NCI-H748 (cell line): ENCODE results near the gene FBXL20.
"Not testable (repeated sequence)": the region's sequence is repeated elsewhere in the genome, so short reads cannot be mapped to it uniquely, and the experiment has no call there.

Experiments used
- DNase-seq: peaks from one replicate; lab custom pipeline; 2025; ENCODE audit not compliant: unreplicated experiment; lab: John Stamatoyannopoulos, UW

Gene FBXL20

GRCh38 chr17:39334008-39334744 lies 67.2 kb downstream of the FBXL20 start:
- DNase-seq, result not testable (repeated sequence)

- no peak for DNase-seq
Observed at GRCh38 chr17:39332092-39332491, 69.3 kb downstream of the FBXL20 start.

GRCh38 chr17:39328815-39329214 lies 72.6 kb downstream of the FBXL20 start:
- DNase-seq, result no peak

GRCh38 chr17:39327109-39327508 lies 74.3 kb downstream of the FBXL20 start:
- DNase-seq, result no peak

- no peak for DNase-seq
Observed at GRCh38 chr17:39325528-39326240, 75.7 kb downstream of the FBXL20 start.

GRCh38 chr17:39318636-39319035 lies 82.8 kb downstream of the FBXL20 start:
- no peak for DNase-seq

GRCh38 chr17:39306509-39307212 lies 94.8 kb downstream of the FBXL20 start:
- DNase-seq, result no peak

- no peak for DNase-seq
Observed at GRCh38 chr17:39305978-39306377, 95.4 kb downstream of the FBXL20 start.

- DNase-seq, result no peak
Observed at GRCh38 chr17:39304188-39304587, 97.2 kb downstream of the FBXL20 start.

GRCh38 chr17:39294060-39294459 lies 107.4 kb downstream of the FBXL20 start:
- DNase-seq, result no peak

GRCh38 chr17:39292546-39292945 lies 108.9 kb downstream of the FBXL20 start:
- DNase-seq, result not testable (repeated sequence)

GRCh38 chr17:39286513-39286912 lies 114.9 kb downstream of the FBXL20 start:
- not testable (repeated sequence) for DNase-seq

- no peak for DNase-seq
Observed at GRCh38 chr17:39284685-39285084, 116.7 kb downstream of the FBXL20 start.

GRCh38 chr17:39283896-39284295 lies 117.5 kb downstream of the FBXL20 start:
- no peak for DNase-seq

- no peak for DNase-seq
Observed at GRCh38 chr17:39283098-39283497, 118.3 kb downstream of the FBXL20 start.

- no peak for DNase-seq
Observed at GRCh38 chr17:39281806-39282205, 119.6 kb downstream of the FBXL20 start.

GRCh38 chr17:39278246-39278645 lies 123.2 kb downstream of the FBXL20 start:
- not testable (repeated sequence) for DNase-seq

- DNase-seq, result no peak
Observed at GRCh38 chr17:39277110-39277509, 124.3 kb downstream of the FBXL20 start.

- no peak for DNase-seq
Observed at GRCh38 chr17:39276113-39276512, 125.3 kb downstream of the FBXL20 start.

GRCh38 chr17:39271546-39271945 lies 129.9 kb downstream of the FBXL20 start:
- DNase-seq, result no peak

GRCh38 chr17:39270923-39271322 lies 130.5 kb downstream of the FBXL20 start:
- no peak for DNase-seq

GRCh38 chr17:39264119-39264518 lies 137.3 kb downstream of the FBXL20 start:
- DNase-seq, result no peak
